GM13976 (cell line): ENCODE measurements around the gene NANS.
A peak's percentile ranks its signal among the peaks of the same experiment; 100 is the strongest.
"Not testable (repeated sequence)": the region's sequence is repeated elsewhere in the genome, so short reads cannot be mapped to it uniquely, and the experiment has no call there.

Experiments
- DNase-seq: peaks from one replicate; pipeline ENCODE4 v3.0.0; 2012; ENCODE audit warnings: low spot score
- in situ Hi-C: fragments of 300-500 bp; cut with MboI; formaldehyde crosslinking; loops from one replicate; pipeline ENCODE4 v1.12.0; 2022; ENCODE audit warnings: low sequenced_read_pairs, mixed read lengths, inconsistent platforms; ENCODE audit not compliant: unreplicated experiment
- TF ChIP-seq, protein P1 (sequence below): IDR thresholded peaks from 2 replicates; pipeline ENCODE4 v1.5.1; 2012; ENCODE audit warnings: borderline replicate concordance, mild to moderate bottlenecking; ENCODE audit not compliant: insufficient read depth; ENCODE audit errors: extremely low read depth, missing control alignments, control extremely low read depth

Gene NANS

DNA sequence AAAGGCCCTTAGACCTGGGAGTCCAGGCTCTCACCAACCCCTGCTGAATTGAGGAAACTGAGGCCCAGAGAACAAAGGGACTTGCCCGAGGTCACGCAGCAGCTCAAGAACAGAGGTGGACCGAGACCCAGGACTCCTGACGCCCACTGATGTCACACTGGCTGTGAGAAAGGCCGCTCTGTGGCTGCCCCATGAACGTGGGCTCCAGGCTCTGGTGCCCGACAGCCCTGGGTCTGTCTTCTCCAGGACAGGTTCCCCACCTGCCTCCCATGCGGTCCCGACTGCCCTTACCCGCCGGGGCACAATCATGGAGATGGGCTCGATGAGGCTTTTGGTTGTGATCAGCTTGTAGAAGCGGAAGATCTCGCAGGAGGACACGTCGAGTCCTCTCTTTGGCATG is 71.8 kb downstream of the NANS start:
- TF ChIP-seq, protein P1, sequence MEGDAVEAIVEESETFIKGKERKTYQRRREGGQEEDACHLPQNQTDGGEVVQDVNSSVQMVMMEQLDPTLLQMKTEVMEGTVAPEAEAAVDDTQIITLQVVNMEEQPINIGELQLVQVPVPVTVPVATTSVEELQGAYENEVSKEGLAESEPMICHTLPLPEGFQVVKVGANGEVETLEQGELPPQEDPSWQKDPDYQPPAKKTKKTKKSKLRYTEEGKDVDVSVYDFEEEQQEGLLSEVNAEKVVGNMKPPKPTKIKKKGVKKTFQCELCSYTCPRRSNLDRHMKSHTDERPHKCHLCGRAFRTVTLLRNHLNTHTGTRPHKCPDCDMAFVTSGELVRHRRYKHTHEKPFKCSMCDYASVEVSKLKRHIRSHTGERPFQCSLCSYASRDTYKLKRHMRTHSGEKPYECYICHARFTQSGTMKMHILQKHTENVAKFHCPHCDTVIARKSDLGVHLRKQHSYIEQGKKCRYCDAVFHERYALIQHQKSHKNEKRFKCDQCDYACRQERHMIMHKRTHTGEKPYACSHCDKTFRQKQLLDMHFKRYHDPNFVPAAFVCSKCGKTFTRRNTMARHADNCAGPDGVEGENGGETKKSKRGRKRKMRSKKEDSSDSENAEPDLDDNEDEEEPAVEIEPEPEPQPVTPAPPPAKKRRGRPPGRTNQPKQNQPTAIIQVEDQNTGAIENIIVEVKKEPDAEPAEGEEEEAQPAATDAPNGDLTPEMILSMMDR: no peak
- in situ Hi-C loops: no loop called here
- DNase-seq: no peak

DNA sequence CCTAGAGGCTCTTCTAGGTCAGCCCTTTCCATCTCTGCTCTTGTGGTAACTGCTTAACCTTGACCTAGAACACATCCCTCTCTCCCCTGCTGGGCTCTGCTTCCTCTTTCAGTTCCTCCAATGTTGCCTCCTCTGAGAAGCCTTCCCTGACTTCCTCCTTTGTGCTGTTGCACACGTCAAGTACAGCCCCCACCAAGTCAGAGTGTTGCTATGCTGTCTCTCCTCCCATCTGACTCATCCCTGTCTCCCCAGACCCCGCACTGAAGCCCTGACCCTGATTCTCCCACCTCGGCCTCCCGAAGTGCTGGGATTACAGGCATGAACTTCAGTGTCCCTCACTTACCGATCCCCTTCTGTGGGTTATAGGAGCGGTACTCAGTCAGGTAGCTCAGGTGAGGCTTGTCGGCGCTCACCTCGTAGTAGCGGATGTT is 72.9 kb downstream of the NANS start:
- TF ChIP-seq, protein P1: no peak
- DNase-seq: peak; percentile 72
- in situ Hi-C loops: no loop called here

- DNase-seq, in situ Hi-C loops: not testable (repeated sequence)
Observed at GRCh38 chr9:98130060-98130459, 73.5 kb downstream of the NANS start.

- TF ChIP-seq, protein P1: no peak
- in situ Hi-C loops: no loop called here
- peak; percentile 15 for DNase-seq
Observed at GRCh38 chr9:98130576-98131228, 74.2 kb downstream of the NANS start.

DNA sequence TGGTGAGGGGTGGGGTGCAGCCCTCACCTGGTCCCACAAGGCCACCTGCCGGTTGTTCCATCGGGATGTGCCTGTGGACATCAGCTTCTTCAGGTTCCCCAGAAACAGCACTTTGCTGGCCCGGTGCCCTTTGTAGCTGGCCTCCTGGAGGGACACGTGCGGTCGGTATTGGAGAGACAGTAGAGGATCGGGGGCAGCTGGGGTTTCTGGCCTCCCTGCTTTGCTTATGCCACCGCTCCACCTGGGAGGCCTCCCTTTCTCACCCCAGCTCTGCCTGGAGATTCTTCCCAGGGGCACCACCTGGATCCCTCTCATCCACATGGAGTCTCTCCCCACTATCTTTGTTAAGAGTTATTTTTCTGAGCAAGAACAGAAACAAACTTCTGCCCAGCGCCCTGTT is 75.6 kb downstream of the NANS start:
- TF ChIP-seq, protein P1: no peak
- peak; percentile 15 for DNase-seq
- in situ Hi-C loops: no loop called here
